Activated T-cell treated with anti-CD3 and anti-CD28 coated beads, Interleukin-2, amount 50 U/mL, for 24 hours (primary cell): ENCODE data around the gene IFNGR1.
"Not testable (repeated sequence)": the region's sequence is repeated elsewhere in the genome, so short reads cannot be mapped to it uniquely, and the experiment has no call there.

Experiments
- DNase-seq: peaks from one replicate; pipeline ENCODE4 v3.0.0-alpha.2; 2020
- H3K27ac Mint-ChIP-seq: 2 replicates; pipeline ENCODE4 v1.8.0; 2020; ENCODE audit warnings: mild to moderate bottlenecking, mixed read lengths
- H3K27me3 Mint-ChIP-seq: 2 replicates; pipeline ENCODE4 v1.8.0; 2020; ENCODE audit warnings: mixed read lengths
- H3K36me3 Mint-ChIP-seq: 2 replicates; pipeline ENCODE4 v1.8.0; 2020; ENCODE audit warnings: low read depth, mixed read lengths
- H3K4me1 Mint-ChIP-seq: 2 replicates; pipeline ENCODE4 v1.8.0; 2020; ENCODE audit warnings: low read depth, mixed read lengths
- H3K4me3 Mint-ChIP-seq: 2 replicates; pipeline ENCODE4 v1.8.0; 2020; ENCODE audit warnings: mild to moderate bottlenecking, moderate library complexity, mixed read lengths
- H3K9me3 Mint-ChIP-seq: 2 replicates; pipeline ENCODE4 v1.8.0; 2020; ENCODE audit warnings: mixed read lengths

The IFNGR1 gene

DNA sequence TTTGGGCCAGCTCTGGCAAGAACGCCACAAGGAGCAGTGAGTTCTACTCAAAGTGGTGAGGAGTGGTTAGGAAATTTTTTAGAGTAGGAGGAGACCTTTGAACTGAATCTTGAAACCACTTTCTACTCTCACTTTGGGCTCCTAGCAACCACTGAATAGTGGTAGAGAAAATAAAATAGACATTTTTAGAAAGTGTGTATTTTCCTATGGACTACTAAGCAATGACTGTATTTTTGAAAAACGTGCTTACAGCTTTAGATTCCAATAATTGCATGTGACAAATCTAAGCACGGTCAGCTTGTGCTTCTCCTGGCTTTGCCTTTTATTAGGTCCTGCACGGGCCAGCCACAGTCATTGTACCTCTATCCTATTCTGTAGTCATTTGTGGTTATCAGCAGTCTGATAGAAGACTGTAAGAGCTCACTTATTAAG, 8.7 kb upstream of the IFNGR1 start:
- Mint-ChIP-seq H3K4me3 (no peak overlapping the region), H3K9me3 (no peaks in the 10 kb centered on the region), H3K27ac (no peak overlapping the region), H3K4me1 (peaks cover 68% of the 10 kb centered on the region), H3K36me3 (no peaks in the 10 kb centered on the region), H3K27me3 (peaks cover 10% of the 10 kb centered on the region)
- no peak for DNase-seq

GRCh38 chr6:137226697-137227096, 7.5 kb upstream of the IFNGR1 start:
- H3K4me1 Mint-ChIP-seq = peaks cover 61% of the 10 kb centered on the region
- no peak overlapping the region for H3K27ac Mint-ChIP-seq

GRCh38 chr6:137224799-137225198, 5.6 kb upstream of the IFNGR1 start:
- H3K4me1 Mint-ChIP-seq = peaks cover 55% of the 10 kb centered on the region
- H3K27me3 Mint-ChIP-seq = peaks cover 6% of the 10 kb centered on the region
- no peaks in the 10 kb centered on the region for H3K9me3 Mint-ChIP-seq
- no peak for DNase-seq
- no peaks in the 10 kb centered on the region for H3K36me3 Mint-ChIP-seq
- H3K4me3 Mint-ChIP-seq = no peak overlapping the region
- no peak overlapping the region for H3K27ac Mint-ChIP-seq

More at GRCh38 chr6:137226697-137227096, 7.5 kb upstream of the IFNGR1 start:
- DNase-seq = no peak
- no peaks in the 10 kb centered on the region for H3K36me3 Mint-ChIP-seq
- H3K9me3 Mint-ChIP-seq = no peaks in the 10 kb centered on the region
- peaks cover 10% of the 10 kb centered on the region for H3K27me3 Mint-ChIP-seq
- H3K4me3 Mint-ChIP-seq = no peak overlapping the region

DNA sequence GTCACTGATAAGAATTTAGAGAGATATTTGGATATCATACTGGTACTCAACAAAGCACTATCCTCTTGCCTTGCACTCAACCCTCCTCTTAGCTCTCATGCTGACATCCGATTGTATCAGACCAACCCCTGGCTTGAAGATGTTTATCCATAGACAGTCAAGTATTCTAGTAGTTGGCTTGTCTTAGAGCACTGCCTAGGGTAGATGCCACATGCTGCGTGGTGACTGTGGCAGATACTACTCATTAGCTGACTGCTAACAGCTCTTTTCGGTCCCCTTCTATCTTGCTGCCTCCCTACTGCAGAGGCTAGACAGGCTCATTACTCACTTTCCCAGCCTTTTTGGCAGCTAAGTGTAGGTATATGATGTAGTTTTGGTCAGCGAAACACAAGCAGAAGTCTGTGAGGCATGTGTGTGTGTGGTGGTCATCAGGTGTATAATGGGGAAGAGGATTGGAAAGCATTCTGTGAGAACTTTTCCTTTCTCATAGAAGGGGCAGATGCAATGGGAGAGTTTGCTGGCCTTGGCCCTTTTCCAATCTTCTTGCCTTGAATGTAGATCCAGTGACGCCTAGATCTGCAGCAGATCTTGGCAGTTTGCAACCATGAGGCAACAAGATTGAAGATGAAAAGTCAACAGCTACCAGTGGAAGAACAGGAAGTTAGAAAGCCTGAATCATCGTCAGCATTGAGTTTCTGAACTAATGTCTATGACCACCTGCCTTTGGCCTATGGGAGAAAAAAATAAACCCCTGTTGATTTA, 4.4 kb upstream of the IFNGR1 start:
- H3K4me3 Mint-ChIP-seq = no peak overlapping the region
- no peak for DNase-seq

DNA sequence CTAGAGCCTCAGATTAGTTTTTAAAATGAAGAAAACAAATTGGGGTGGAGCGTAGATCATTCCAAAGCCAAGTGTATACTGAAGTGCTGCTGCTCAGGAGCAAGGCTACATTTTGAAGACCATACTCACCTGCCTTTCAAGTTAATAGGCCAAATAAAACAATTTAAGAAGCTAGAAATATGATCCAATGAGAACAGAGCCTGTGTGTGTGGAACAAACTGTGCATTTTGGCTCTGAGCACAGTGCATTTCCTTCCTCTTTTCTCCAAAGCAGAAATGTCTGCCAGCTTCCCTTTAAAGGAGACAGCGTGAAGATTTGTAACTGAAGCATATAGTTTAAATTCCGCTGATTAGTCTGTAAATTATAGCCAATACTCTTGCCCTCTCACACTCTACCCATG, 3.2 kb upstream of the IFNGR1 start:
- Mint-ChIP-seq H3K4me3 (no peak overlapping the region), H3K27ac (no peak overlapping the region), H3K27me3 (no peaks in the 10 kb centered on the region), H3K36me3 (peaks cover 4% of the 10 kb centered on the region), H3K4me1 (peaks cover 53% of the 10 kb centered on the region), H3K9me3 (no peaks in the 10 kb centered on the region)
- DNase-seq = no peak

More for the DNA sequence above, 4.4 kb upstream of the IFNGR1 start:
- Mint-ChIP-seq H3K4me1 (peaks cover 55% of the 10 kb centered on the region), H3K27me3 (no peaks in the 10 kb centered on the region), H3K27ac (no peak overlapping the region), H3K36me3 (peaks cover 3% of the 10 kb centered on the region), H3K9me3 (no peaks in the 10 kb centered on the region)

DNA sequence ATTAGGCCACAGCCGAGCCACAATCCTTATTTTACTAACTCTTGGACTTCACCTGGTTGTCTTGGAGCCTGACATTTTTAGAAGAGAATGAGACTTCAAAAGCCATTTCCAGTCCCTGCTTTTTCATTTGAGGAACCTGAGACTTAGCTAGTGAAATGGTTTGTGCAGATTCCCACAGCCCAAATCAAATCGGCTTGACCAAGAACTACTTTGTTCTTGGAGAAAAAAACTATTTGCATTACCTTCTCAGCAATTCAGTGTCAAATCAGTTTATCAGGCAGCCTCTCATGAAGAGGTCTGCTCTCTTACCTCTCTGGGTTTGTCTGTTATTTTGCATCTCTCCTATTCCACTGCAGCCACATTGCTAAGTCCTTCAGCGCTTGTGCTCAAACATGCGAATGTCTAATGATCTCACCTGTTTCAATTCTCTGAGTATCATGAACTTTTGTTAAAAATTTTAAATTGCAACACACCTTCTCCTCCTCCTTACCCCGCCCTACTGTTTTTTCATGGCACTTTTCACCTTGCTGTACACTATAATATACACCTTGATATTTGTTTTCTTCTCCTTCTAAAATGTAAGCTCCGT, 573 bp upstream of the IFNGR1 start:
- H3K4me1 Mint-ChIP-seq = peaks cover 58% of the 10 kb centered on the region
- H3K27me3 Mint-ChIP-seq = no peaks in the 10 kb centered on the region
- peak overlapping the region; percentile 99 for H3K27ac Mint-ChIP-seq
- H3K4me3 Mint-ChIP-seq = peak overlapping the region; percentile 96
- H3K36me3 Mint-ChIP-seq = peaks cover 4% of the 10 kb centered on the region
- DNase-seq = no peak
- no peaks in the 10 kb centered on the region for H3K9me3 Mint-ChIP-seq

DNA sequence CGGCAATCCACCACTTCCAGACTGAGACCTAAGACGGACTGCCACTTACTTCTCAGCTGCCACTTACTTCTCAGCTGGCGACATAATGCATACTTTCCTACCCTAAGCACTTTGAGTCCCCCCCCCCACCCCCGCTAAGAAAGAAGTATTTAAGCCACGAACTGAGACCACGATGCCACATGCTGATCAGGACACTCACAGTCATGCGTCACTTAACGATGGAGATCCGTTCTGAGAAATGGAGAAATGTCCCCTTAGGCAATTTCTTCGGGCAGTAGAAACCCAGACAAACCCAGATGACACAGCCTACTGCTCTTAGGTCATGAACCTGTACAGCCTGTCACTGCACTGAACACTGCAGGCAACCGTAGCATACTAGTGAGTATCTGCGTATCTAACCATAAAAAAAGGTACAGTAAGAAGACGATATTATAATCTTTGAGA, 690 bp downstream of the IFNGR1 start:
- Mint-ChIP-seq H3K9me3 (no peaks in the 10 kb centered on the region), H3K4me1 (peaks cover 57% of the 10 kb centered on the region), H3K4me3 (peak overlapping the region; percentile 96), H3K27me3 (no peaks in the 10 kb centered on the region), H3K27ac (peak overlapping the region; percentile 99), H3K36me3 (peaks cover 4% of the 10 kb centered on the region)
- DNase-seq = peak; percentile 48

- peaks cover 57% of the 10 kb centered on the region for H3K4me1 Mint-ChIP-seq
- H3K9me3 Mint-ChIP-seq = no peaks in the 10 kb centered on the region
- peak overlapping the region; percentile 96 for H3K4me3 Mint-ChIP-seq
- peak overlapping the region; percentile 99 for H3K27ac Mint-ChIP-seq
- H3K36me3 Mint-ChIP-seq = peaks cover 4% of the 10 kb centered on the region
- no peaks in the 10 kb centered on the region for H3K27me3 Mint-ChIP-seq
- no peak for DNase-seq
Measured at GRCh38 chr6:137217801-137218472, 1.2 kb downstream of the IFNGR1 start.

DNA sequence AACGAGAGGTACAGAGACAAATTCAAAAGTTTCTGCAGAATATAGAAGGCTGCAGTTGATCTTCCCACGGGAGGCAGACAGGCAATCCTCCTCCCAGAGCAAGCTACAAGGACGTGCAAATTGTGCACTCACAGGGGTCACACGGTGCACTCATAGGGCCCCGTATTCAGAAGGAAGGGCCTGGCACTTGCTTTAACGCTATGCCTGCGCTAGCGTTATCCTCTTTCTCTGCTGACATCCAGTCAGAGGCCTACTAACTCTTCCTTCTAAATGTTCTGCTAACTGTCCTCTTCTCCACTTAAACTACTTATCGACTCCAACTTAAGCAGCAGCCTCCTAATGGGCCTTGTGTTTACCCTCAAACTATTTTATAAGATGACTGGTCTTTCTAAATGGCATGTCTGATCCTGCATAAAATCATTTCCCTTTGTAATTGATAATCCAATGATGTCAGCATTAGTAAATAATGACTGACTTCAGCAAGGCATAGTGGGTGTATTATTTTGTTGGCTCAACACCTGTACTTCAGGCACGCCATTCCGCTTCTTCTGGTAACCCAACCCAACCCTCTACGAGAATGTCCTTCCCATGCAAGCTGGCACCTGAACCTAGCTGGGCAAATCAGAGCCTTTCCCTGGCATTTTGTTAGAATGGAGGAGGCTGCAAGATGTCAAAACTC, 2.2 kb downstream of the IFNGR1 start:
- no peaks in the 10 kb centered on the region for H3K27me3 Mint-ChIP-seq
- H3K36me3 Mint-ChIP-seq = peaks cover 4% of the 10 kb centered on the region
- DNase-seq = no peak
- peaks cover 58% of the 10 kb centered on the region for H3K4me1 Mint-ChIP-seq
- H3K9me3 Mint-ChIP-seq = no peaks in the 10 kb centered on the region
- peak overlapping the region; percentile 96 for H3K4me3 Mint-ChIP-seq
- H3K27ac Mint-ChIP-seq = no peak overlapping the region

GRCh38 chr6:137216106-137216505, 3.1 kb downstream of the IFNGR1 start:
- Mint-ChIP-seq H3K4me3 (peak overlapping the region; percentile 96), H3K36me3 (peaks cover 5% of the 10 kb centered on the region), H3K9me3 (no peaks in the 10 kb centered on the region), H3K4me1 (peaks cover 63% of the 10 kb centered on the region), H3K27me3 (no peaks in the 10 kb centered on the region), H3K27ac (no peak overlapping the region)
- DNase-seq = no peak

GRCh38 chr6:137215630-137216029, 3.6 kb downstream of the IFNGR1 start:
- not testable (repeated sequence) for H3K27ac Mint-ChIP-seq, H3K36me3 Mint-ChIP-seq, H3K27me3 Mint-ChIP-seq, DNase-seq, H3K9me3 Mint-ChIP-seq, H3K4me3 Mint-ChIP-seq
- H3K4me1 Mint-ChIP-seq = peaks cover 62% of the 10 kb centered on the region

DNA sequence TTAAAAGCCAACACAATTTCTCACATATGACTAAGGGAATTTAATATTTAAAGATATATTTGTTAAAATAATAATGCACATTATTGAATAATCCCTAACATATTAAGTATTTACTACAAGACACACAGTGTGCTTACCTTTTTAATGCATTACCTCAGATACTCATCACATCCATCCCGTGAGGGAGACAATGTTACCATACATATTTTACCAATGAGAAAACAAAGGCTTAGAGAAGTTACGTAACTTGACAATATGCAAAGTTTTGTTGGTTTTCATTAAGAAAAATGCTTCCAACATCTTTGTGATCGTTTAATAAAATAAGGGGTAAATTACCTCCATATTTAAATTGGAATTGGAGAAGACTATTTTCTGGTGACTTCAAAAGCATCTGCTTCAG, 4.3 kb downstream of the IFNGR1 start:
- no peak for DNase-seq
- no peak overlapping the region for H3K27ac Mint-ChIP-seq
- peaks cover 57% of the 10 kb centered on the region for H3K4me1 Mint-ChIP-seq
- H3K9me3 Mint-ChIP-seq = peaks cover under 1% of the 10 kb centered on the region
- peaks cover 9% of the 10 kb centered on the region for H3K36me3 Mint-ChIP-seq
- no peak overlapping the region for H3K4me3 Mint-ChIP-seq
- H3K27me3 Mint-ChIP-seq = no peaks in the 10 kb centered on the region

- Mint-ChIP-seq H3K27ac (no peak overlapping the region), H3K36me3 (peaks cover 19% of the 10 kb centered on the region), H3K27me3 (no peaks in the 10 kb centered on the region), H3K4me1 (peaks cover 59% of the 10 kb centered on the region), H3K9me3 (peaks cover 10% of the 10 kb centered on the region), H3K4me3 (no peak overlapping the region)
- no peak for DNase-seq
Measured at GRCh38 chr6:137213813-137214212, 5.4 kb downstream of the IFNGR1 start.

- DNase-seq = no peak
- peaks cover 20% of the 10 kb centered on the region for H3K36me3 Mint-ChIP-seq
- H3K4me3 Mint-ChIP-seq = no peak overlapping the region
- H3K27ac Mint-ChIP-seq = no peak overlapping the region
- peaks cover 59% of the 10 kb centered on the region for H3K4me1 Mint-ChIP-seq
- no peaks in the 10 kb centered on the region for H3K27me3 Mint-ChIP-seq
- peaks cover 10% of the 10 kb centered on the region for H3K9me3 Mint-ChIP-seq
Measured at GRCh38 chr6:137213331-137213740, 5.8 kb downstream of the IFNGR1 start.
